NCI-H345 treated with DMSO at 0.1 percent for 48 hours (cell line): Measurements from ENCODE around the gene KPNA4.
"Not testable (repeated sequence)": the region's sequence is repeated elsewhere in the genome, so short reads cannot be mapped to it uniquely, and the experiment has no call there.

Experiments
- DNase-seq: peaks from one replicate; lab custom pipeline; 2025; ENCODE audit not compliant: unreplicated experiment; lab: John Stamatoyannopoulos, UW

Gene KPNA4, protein sequence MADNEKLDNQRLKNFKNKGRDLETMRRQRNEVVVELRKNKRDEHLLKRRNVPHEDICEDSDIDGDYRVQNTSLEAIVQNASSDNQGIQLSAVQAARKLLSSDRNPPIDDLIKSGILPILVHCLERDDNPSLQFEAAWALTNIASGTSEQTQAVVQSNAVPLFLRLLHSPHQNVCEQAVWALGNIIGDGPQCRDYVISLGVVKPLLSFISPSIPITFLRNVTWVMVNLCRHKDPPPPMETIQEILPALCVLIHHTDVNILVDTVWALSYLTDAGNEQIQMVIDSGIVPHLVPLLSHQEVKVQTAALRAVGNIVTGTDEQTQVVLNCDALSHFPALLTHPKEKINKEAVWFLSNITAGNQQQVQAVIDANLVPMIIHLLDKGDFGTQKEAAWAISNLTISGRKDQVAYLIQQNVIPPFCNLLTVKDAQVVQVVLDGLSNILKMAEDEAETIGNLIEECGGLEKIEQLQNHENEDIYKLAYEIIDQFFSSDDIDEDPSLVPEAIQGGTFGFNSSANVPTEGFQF

DNA sequence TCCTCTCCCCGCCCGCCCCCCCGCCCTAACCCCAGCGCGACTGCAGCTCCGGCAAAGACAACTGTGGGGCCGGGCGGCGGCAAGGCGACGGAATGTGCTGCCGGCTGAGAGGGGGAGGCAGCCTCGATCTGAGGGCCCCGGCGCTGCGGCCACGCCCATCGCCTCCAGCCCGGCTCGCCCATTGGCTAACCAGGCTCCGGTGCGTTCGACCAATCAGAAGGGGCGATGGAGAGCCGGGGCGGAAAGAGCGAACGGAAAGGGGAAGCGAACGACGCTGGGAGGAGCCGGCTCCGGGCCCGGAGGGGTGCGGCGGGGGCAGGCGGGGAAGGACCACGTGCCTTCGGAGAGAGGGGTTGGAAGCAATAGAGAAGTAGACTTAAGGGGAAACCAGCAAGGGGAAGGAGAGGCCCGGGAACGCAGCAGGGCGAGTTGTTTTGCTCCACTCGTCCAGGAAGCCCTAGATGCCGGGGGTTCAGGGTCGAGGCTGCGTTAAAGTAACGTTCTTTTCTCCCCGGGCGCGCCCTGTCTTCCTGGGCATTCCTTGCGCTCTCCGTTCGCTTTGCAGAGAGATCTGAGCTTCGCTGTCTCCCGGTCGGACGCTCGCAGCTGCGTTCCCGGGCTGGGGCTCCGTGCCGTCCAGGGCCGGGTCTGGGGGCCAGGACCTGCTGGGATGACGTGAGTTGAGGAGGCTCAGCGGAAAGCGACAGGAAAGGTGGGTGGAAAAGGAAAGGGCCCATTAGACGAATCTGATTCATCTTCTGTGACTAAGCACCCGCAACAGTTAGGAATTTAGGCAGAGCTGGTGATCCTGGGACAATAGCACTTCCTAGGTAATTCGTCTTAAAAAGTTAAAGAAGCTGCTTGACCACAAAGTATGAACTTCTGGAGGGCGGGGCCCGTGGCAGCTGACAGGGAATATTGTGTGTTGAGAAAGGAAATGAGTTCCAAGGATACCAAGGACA is at the start of gene KPNA4:
Gene KPNA4, minus strand, starts transcription at position 130 of the 962 bp plus-strand sequence. CDS start 289 bp downstream, outside the sequence.
- peak; percentile 67 for DNase-seq

DNA sequence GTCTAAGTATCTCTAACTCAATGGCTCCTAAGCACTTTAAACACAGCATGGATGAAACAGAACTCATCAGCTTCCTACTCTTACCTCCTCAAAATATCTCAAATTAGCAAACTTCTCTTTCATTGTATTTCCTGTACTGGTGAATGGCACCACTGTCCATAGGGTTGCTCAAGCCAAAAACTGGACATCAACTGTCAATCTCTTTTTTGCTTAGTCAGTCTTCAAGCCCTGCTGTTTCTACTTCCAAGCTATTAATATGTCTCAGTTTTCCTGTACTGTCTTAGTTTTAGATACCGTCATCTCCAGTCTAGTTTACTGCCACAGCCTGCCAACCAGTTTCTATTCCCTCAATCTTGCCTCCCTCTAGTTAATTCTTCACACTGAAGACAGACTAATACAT is 48.3 kb upstream of the KPNA4 start:
- DNase-seq: no peak

DNA sequence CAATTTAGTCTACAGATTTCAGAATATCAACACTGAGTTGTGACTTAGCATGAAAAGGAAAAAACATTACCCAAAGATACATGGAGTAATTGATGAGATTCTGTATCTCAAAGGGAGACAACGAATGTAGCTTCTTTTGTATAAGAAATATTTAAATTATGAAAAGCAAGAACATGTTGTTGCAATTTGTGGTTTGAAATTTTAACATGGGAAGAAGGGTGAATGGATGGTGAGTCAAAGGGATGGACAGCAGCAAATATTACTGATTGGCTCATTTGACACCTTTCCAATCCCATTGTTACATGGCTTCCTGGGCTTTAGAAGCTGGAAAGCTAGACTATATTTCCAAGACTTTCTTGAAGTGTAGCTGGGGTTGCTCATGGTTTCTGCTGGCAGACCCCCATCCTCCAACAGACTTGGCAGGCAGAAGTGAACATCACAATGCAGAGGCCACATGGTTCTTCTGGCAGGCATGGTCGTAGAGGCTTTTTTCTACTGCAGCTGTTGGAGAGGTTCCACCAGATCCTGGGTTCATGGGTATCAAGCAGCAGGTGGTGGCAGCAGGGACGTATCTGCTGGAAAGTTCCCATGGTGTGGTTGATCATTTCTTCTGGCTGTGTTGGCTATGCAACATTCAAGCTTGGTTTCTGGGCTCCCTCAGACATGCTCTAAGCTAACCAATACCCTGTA is 47.2 kb upstream of the KPNA4 start:
- no peak for DNase-seq

- DNase-seq: no peak
These were observed 45.8 kb upstream of the KPNA4 start for GRCh38 chr3:160611141-160611540.

- no peak for DNase-seq
These were observed 43.5 kb upstream of the KPNA4 start for GRCh38 chr3:160608870-160609269.

GRCh38 chr3:160607826-160608225 is 42.5 kb upstream of the KPNA4 start:
- DNase-seq: no peak

DNA sequence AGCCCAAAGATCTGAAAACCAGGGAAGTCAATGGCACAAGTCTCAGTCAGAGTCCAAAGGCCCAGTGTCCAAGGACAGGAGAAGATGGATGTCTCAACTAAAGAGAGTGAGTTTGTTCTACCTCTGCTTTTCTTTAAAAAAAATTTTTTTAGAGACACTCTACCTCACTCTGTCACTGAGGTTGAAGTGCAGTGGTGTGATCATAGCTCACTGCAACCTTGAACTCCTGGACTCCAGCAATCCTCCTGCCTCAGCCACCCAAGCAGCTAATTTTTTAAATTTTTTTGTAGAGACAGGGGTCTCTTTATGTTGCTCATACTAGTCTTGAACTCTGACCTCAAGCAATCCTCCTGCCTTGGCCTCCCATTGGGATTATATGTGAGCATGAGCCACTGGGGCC is 39.9 kb upstream of the KPNA4 start:
- DNase-seq: no peak

DNA sequence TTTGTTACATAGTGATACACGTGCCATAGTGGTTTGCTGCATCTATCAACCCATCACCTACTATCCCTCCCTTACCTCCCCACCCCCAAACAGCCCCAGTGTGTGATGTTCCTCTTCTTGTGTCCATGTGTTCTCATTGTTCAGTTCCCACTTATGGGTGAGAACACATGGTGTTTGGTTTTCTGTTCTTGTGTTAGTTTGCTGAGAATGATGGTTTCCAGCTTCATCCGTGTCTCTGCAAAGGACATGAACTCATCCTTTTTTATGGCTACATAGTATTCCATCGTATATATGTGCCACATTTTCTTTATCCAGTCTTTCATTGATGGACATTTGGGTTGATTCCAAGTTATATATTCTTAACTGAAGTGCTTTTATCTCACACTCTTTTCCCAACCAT is 38.5 kb upstream of the KPNA4 start:
- DNase-seq: not testable (repeated sequence)

GRCh38 chr3:160602259-160602658 is 36.9 kb upstream of the KPNA4 start:
- no peak for DNase-seq

DNA sequence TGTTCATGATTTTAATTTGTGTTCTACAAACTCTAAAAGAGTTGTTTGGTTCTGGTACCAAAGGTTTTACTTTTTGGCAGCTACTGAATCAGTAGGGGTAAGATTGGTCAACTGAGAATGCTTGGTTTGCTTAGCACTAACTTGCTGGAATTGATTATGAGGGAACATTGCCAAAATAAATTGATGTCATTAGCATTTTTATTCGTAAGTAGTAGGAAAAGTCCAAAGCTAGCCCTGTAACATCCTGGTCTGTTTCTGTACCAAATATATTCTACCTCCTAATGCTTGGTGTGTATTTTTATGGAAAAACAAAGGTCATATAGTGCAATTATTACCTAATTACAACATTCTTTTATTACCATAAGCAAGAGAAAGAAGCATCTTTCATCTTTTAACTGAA is 35.9 kb upstream of the KPNA4 start:
- no peak for DNase-seq

DNA sequence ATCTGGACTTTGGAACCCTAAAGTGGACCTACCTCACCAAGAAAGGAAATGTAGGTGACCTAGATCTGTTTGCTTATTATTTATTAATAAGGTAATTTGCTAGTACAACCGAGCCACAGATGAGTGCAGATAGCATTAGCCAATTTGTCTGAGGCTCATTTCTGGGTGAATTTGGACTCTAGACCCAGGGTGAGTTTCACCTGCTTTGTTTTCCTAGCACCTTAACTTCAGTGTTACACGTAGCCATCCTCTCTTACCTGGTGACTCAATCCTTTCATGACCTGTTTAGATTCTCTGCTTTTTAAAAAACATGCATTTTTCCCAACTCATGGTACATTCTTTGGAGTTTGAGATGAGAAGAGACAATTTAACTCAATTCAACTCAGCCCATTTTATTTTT is 33.5 kb upstream of the KPNA4 start:
- no peak for DNase-seq

DNA sequence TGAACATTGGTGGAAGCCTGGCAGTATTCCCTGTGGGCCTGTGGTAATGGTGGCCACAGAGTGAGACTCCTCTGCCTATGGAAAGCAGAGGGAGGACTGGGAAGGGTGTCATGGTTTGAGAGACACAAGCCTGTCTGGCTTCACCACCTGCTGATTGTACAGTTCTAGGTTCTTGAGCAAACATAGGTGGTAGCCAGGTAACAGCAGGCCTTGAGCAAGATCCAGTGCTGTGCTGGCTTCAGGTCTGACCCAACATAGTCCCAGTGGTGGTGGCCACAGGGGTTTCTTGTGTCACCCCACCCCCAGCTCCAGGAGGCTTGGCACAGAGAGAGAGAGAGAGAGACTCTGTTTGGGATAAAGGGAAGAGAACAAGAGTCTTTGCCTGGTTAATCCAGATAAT is 22.7 kb upstream of the KPNA4 start:
- DNase-seq: no peak

- DNase-seq: no peak
These were observed 21.7 kb upstream of the KPNA4 start for GRCh38 chr3:160587105-160587504.

- no peak for DNase-seq
These were observed 21.3 kb upstream of the KPNA4 start for GRCh38 chr3:160586679-160587078.

- no peak for DNase-seq
These were observed 18.1 kb upstream of the KPNA4 start for GRCh38 chr3:160583451-160583850.

DNA sequence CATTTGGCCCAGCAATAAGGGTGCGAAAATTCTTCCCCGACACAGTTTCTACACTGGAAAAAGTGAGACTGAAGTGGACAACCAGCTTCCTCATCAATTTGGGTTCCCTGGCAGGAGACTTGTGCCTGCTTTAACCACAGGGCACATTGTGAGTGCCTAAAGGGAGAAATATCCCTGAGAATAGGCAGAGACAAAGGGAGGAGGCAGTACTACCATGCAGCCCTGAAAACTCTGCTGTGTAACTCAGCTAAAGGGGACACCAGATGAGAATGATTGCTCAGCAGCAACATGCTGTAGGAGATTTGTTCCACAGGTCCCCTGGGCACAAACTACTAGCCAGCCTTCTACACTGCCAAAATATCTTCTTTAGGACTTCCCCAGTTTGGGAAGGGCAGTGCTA is 15.6 kb upstream of the KPNA4 start:
- no peak for DNase-seq

- no peak for DNase-seq
These were observed 12.3 kb upstream of the KPNA4 start for GRCh38 chr3:160577556-160578195.

- no peak for DNase-seq
These were observed 11.7 kb upstream of the KPNA4 start for GRCh38 chr3:160577093-160577492.

DNA sequence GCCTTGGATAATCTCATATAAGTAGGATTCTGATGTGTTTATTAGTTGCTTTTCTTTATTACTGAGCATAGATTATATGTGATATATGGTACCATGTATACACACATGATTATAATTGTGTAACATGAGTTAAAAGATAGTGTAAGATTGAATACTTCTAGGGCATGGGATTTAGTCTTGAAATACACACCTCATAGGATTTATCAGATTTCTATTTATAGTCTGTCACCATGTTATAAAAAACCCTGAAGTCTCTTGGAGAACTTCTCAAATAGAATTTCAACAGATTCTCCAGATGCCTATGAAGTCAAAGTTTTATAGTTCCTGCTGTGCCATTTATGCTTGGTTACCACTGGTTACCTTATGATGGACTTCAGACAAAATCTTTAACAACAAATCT is 11.2 kb upstream of the KPNA4 start:
- no peak for DNase-seq

GRCh38 chr3:160575589-160575988 is 10.2 kb upstream of the KPNA4 start:
- DNase-seq: no peak

DNA sequence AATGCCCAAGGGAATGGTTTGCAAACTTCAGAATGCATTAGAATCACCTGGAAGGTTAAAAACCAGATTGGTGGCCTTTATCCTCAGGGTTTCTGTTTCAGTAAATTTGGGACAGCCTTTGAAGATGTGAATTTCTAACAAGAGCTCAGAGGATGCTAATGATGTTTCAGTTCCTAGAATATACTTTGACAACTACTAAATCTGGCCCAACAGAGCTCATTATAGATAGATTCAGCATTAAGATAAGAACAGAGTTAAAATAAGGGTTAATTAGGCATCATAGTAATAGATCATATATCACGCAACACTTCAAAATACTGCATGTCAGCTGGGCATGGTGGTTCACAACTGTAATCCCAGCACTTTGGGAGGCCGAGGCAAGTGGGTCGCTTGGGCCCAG is 9.3 kb upstream of the KPNA4 start:
- no peak for DNase-seq
